RWPE1 (cell line): Measurements from ENCODE around the gene TUBA1B.

Source experiments
- CTCF ChIA-PET: fragments of 350-600 bp; sonication (Branson Sonifier 250); formaldehyde crosslinking; extraction: SDS; loops from one replicate; lab custom pipeline; 2021; lab: Yijun Ruan, JAX
- POLR2A ChIA-PET: fragments of 400-600 bp; formaldehyde crosslinking; extraction: SDS; loops from one replicate; lab custom pipeline; 2020; ENCODE audit warnings: antibody characterized with exemption; ENCODE audit not compliant: low non-redundant PET; lab: Yijun Ruan, JAX
- DNase-seq: peaks from one replicate; pipeline ENCODE4 v3.0.0; 2012; ENCODE audit warnings: low spot score
- H3K27ac ChIP-seq: fragments of 450-650 bp; 2 replicates; pipeline ENCODE4 v1.5.1; 2017
- CTCF ChIP-seq: fragments of 450-650 bp; conservative IDR thresholded peaks from 2 replicates; pipeline ENCODE4 v1.5.1; 2017; ENCODE audit warnings: low read depth, mild to moderate bottlenecking

TUBA1B gene

GRCh38 chr12:49088150-49088931 lies 42.9 kb downstream of the TUBA1B start:
- peak; percentile 92 for DNase-seq
- ChIA-PET POLR2A (interaction anchor here (0.5 kb wide), 1 partner anchor 42 kb away, joined by 3 read pairs; no protein-coding TSS in a partner anchor), CTCF (interaction anchor here (0.6 to 4.3 kb wide), 31 partner anchors 10 to 1996 kb away, joined by 3 to 65 read pairs (median 3); partner anchors contain the start of gene LMBR1L)
- H3K27ac ChIP-seq = no peak overlapping the region
- peak; percentile 90 for TF ChIP-seq CTCF

- POLR2A ChIA-PET = no interaction called here
- no peak for DNase-seq
- no peak overlapping the region for H3K27ac ChIP-seq
- TF ChIP-seq CTCF = no peak
- CTCF ChIA-PET = interaction anchor here (0.8 to 4.3 kb wide), 4 partner anchors 9 to 35 kb away, joined by 3 to 65 read pairs (median 4); partner anchors contain the start of gene DHH
These were observed 45.1 kb downstream of the TUBA1B start for GRCh38 chr12:49086116-49086515.

GRCh38 chr12:49084438-49084837 lies 46.8 kb downstream of the TUBA1B start:
- CTCF ChIA-PET = interaction anchor here (0.6 to 1.1 kb wide), 3 partner anchors 8 to 43 kb away, joined by 3 read pairs; no protein-coding TSS in a partner anchor
- POLR2A ChIA-PET = no interaction called here

GRCh38 chr12:49079793-49080192 lies 51.4 kb downstream of the TUBA1B start:
- ChIA-PET CTCF (interaction anchor here (1.3 to 2.1 kb wide), 2 partner anchors 8 to 16 kb away, joined by 3 to 12 read pairs; no protein-coding TSS in a partner anchor), POLR2A (interaction anchor here (0.6 kb wide), 1 partner anchor 221 kb away, joined by 3 read pairs; no protein-coding TSS in a partner anchor)
- no peak for DNase-seq
- TF ChIP-seq CTCF = no peak
- no peak overlapping the region for H3K27ac ChIP-seq

More at GRCh38 chr12:49084438-49084837, 46.8 kb downstream of the TUBA1B start:
- no peak for TF ChIP-seq CTCF
- no peak for DNase-seq
- H3K27ac ChIP-seq = no peak overlapping the region
